HepG2 (cell line): ENCODE data around the gene MTM1. TPM values are rescaled to one million over a fixed set of nuclear protein-coding genes. Genes with fewer than 3 reads are reported as not detected.

Source experiments
- CBX5 ChIP-seq: sonication (generic); formaldehyde crosslinking; IDR thresholded peaks from 2 replicates; pipeline ENCODE4 v1.4.0; 2020; ENCODE audit warnings: missing genetic modification reagents, borderline replicate concordance
- FOXA1 ChIP-seq, 2 experiments: fragments of 450-650 bp in 1 of 2; sonication (generic) in 1 of 2; formaldehyde crosslinking in 1 of 2; IDR thresholded peaks; 2 replicates each; pipeline versions ENCODE4 v1.4.0 to v1.6.1; 2016 to 2020; ENCODE audit warnings: missing genetic modification reagents in 1 of 2
- GFI1 ChIP-seq: sonication (generic); formaldehyde crosslinking; IDR thresholded peaks from 2 replicates; pipeline ENCODE4 v1.5.0; 2020; ENCODE audit warnings: missing genetic modification reagents, mild to moderate bottlenecking, borderline replicate concordance
- HOXD1 ChIP-seq: sonication (generic); formaldehyde crosslinking; IDR thresholded peaks from 2 replicates; pipeline ENCODE4 v1.5.0; 2020; ENCODE audit warnings: missing genetic modification reagents
- IRX3 ChIP-seq: sonication (generic); formaldehyde crosslinking; IDR thresholded peaks from 2 replicates; pipeline ENCODE4 v1.8.1; 2023; ENCODE audit warnings: mild to moderate bottlenecking, low read depth, missing genetic modification reagents, borderline replicate concordance
- SMAD9 ChIP-seq: sonication (generic); formaldehyde crosslinking; IDR thresholded peaks from 2 replicates; pipeline ENCODE4 v1.5.1; 2020; ENCODE audit warnings: mild to moderate bottlenecking, missing genetic modification reagents
- SNAI1 ChIP-seq: sonication (generic); formaldehyde crosslinking; IDR thresholded peaks from 2 replicates; pipeline ENCODE4 v1.5.0; 2020; ENCODE audit warnings: mild to moderate bottlenecking, missing genetic modification reagents, borderline replicate concordance
- TFDP1 ChIP-seq: IDR thresholded peaks from 2 replicates; pipeline ENCODE4 v1.6.1; 2016; ENCODE audit warnings: missing compliant biosample characterization, missing genetic modification reagents, borderline replicate concordance
- ZNF382 ChIP-seq: sonication (generic); formaldehyde crosslinking; IDR thresholded peaks from 2 replicates; pipeline ENCODE4 v1.5.0; 2020; ENCODE audit warnings: missing genetic modification reagents, mild to moderate bottlenecking, borderline replicate concordance
- ZNF501 ChIP-seq: sonication (generic); formaldehyde crosslinking; IDR thresholded peaks from 2 replicates; pipeline ENCODE4 v1.5.1; 2020; ENCODE audit warnings: mild to moderate bottlenecking, moderate library complexity, missing genetic modification reagents
- ZNF562 ChIP-seq: sonication (generic); formaldehyde crosslinking; IDR thresholded peaks from 2 replicates; pipeline ENCODE4 v1.8.0; 2022; ENCODE audit warnings: missing genetic modification reagents, borderline replicate concordance
- polyA plus RNA-seq, 8 experiments: library from polyadenylated mRNA; depleted of rRNA in 3 of 8; stranded (reverse) in 7 of 8; unstranded in 1 of 8; fragments of >200 nt; fragmentation: Illumina TruSeq in 4 of 8; extraction: Trizol in 4 of 8; gene quantifications; 2 replicates each; pipeline versions ENCODE4 v1.2.1 to v1.2.3, GENCODE V29; 2011 to 2016; ENCODE audit warnings: low read depth in 4 of 8, missing spikeins in 1 of 8, mixed read lengths in 1 of 8; ENCODE audit not compliant: insufficient read depth in 1 of 8
- total RNA-seq, 5 experiments: library from RNA; depleted of rRNA; stranded (reverse); fragments of >200 nt; fragmentation: Illumina TruSeq; extraction: Trizol; gene quantifications; 2 replicates each; pipeline ENCODE4 v1.2.3, GENCODE V29; 2016; ENCODE audit warnings: low read depth in 1 of 5
- TF ChIP-seq, protein P1 (sequence below): IDR thresholded peaks from 2 replicates; pipeline ENCODE4 v1.6.1; 2016; ENCODE audit warnings: low read depth, missing genetic modification reagents, missing compliant biosample characterization
- TF ChIP-seq, protein P2 (sequence below): sonication (generic); formaldehyde crosslinking; conservative IDR thresholded peaks from 2 replicates; pipeline ENCODE4 v1.8.0; 2022; ENCODE audit warnings: mild to moderate bottlenecking, moderate library complexity, missing genetic modification reagents
- TF ChIP-seq, protein P3 (sequence below): sonication (generic); formaldehyde crosslinking; IDR thresholded peaks from 2 replicates; pipeline ENCODE4 v1.4.0; 2020; ENCODE audit warnings: missing genetic modification reagents

The MTM1 gene
- total and polyA plus RNA-seq, 2 of the 13 experiments (the other 11 are each of a cell fraction or from before 2014, with no cell fraction given): 12.0 to 15.2 TPM

DNA sequence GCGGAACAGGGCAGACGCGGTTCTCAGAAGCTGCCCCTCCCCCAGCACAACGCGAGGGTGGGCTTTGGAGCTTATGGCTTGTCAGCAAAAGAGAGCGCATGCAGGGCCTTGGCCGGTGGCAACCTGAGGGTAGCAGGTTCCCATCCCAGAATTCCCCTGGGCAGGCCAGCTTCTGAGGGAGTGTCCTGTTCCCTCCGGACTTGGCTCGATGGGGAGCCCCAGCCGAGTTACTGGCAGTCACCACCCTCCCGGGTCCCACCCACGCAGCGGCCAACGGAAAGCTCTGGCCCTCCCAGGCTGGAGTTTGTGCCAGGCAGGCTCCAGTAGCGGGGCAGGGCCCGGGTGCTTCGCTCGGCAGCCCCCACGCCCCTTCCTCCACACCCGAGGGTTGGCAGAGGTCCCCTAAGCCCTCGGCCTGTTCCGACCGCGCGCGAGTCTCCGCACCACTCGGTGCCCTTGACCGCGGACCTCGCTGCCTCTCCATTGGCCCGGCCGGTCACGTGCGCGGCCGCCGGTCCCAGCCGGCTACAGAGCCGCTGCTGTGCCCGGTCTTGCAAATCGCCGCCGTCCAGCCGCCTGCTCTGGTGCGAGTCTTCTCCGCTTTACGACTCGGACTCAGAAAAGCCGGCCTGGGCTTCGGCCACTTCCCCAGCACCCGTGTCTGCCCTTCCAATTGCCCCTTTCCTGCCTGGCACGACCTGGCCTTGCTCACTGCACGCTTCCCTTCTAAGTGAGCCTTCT is 20.9 kb upstream of the MTM1 start (continued):
- TF ChIP-seq, protein P1, sequence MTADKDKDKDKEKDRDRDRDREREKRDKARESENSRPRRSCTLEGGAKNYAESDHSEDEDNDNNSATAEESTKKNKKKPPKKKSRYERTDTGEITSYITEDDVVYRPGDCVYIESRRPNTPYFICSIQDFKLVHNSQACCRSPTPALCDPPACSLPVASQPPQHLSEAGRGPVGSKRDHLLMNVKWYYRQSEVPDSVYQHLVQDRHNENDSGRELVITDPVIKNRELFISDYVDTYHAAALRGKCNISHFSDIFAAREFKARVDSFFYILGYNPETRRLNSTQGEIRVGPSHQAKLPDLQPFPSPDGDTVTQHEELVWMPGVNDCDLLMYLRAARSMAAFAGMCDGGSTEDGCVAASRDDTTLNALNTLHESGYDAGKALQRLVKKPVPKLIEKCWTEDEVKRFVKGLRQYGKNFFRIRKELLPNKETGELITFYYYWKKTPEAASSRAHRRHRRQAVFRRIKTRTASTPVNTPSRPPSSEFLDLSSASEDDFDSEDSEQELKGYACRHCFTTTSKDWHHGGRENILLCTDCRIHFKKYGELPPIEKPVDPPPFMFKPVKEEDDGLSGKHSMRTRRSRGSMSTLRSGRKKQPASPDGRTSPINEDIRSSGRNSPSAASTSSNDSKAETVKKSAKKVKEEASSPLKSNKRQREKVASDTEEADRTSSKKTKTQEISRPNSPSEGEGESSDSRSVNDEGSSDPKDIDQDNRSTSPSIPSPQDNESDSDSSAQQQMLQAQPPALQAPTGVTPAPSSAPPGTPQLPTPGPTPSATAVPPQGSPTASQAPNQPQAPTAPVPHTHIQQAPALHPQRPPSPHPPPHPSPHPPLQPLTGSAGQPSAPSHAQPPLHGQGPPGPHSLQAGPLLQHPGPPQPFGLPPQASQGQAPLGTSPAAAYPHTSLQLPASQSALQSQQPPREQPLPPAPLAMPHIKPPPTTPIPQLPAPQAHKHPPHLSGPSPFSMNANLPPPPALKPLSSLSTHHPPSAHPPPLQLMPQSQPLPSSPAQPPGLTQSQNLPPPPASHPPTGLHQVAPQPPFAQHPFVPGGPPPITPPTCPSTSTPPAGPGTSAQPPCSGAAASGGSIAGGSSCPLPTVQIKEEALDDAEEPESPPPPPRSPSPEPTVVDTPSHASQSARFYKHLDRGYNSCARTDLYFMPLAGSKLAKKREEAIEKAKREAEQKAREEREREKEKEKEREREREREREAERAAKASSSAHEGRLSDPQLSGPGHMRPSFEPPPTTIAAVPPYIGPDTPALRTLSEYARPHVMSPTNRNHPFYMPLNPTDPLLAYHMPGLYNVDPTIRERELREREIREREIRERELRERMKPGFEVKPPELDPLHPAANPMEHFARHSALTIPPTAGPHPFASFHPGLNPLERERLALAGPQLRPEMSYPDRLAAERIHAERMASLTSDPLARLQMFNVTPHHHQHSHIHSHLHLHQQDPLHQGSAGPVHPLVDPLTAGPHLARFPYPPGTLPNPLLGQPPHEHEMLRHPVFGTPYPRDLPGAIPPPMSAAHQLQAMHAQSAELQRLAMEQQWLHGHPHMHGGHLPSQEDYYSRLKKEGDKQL (CRISPR knock-in tag): no peak
- TF ChIP-seq GFI1: no peak
- no peak for TF ChIP-seq FOXA1 (IDR thresholded peaks at IDR 0.05)
- no peak for TF ChIP-seq FOXA1 (CRISPR knock-in tag; IDR thresholded peaks at IDR 0.05)
- TF ChIP-seq CBX5: no peak
- TF ChIP-seq, protein P2, sequence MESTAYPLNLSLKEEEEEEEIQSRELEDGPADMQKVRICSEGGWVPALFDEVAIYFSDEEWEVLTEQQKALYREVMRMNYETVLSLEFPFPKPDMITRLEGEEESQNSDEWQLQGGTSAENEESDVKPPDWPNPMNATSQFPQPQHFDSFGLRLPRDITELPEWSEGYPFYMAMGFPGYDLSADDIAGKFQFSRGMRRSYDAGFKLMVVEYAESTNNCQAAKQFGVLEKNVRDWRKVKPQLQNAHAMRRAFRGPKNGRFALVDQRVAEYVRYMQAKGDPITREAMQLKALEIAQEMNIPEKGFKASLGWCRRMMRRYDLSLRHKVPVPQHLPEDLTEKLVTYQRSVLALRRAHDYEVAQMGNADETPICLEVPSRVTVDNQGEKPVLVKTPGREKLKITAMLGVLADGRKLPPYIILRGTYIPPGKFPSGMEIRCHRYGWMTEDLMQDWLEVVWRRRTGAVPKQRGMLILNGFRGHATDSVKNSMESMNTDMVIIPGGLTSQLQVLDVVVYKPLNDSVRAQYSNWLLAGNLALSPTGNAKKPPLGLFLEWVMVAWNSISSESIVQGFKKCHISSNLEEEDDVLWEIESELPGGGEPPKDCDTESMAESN: no peak
- TF ChIP-seq TFDP1 (CRISPR knock-in tag): peak; percentile 56; the same call in 1 of the 2 replicates
- TF ChIP-seq SNAI1 (CRISPR knock-in tag): no peak
- TF ChIP-seq, protein P3, sequence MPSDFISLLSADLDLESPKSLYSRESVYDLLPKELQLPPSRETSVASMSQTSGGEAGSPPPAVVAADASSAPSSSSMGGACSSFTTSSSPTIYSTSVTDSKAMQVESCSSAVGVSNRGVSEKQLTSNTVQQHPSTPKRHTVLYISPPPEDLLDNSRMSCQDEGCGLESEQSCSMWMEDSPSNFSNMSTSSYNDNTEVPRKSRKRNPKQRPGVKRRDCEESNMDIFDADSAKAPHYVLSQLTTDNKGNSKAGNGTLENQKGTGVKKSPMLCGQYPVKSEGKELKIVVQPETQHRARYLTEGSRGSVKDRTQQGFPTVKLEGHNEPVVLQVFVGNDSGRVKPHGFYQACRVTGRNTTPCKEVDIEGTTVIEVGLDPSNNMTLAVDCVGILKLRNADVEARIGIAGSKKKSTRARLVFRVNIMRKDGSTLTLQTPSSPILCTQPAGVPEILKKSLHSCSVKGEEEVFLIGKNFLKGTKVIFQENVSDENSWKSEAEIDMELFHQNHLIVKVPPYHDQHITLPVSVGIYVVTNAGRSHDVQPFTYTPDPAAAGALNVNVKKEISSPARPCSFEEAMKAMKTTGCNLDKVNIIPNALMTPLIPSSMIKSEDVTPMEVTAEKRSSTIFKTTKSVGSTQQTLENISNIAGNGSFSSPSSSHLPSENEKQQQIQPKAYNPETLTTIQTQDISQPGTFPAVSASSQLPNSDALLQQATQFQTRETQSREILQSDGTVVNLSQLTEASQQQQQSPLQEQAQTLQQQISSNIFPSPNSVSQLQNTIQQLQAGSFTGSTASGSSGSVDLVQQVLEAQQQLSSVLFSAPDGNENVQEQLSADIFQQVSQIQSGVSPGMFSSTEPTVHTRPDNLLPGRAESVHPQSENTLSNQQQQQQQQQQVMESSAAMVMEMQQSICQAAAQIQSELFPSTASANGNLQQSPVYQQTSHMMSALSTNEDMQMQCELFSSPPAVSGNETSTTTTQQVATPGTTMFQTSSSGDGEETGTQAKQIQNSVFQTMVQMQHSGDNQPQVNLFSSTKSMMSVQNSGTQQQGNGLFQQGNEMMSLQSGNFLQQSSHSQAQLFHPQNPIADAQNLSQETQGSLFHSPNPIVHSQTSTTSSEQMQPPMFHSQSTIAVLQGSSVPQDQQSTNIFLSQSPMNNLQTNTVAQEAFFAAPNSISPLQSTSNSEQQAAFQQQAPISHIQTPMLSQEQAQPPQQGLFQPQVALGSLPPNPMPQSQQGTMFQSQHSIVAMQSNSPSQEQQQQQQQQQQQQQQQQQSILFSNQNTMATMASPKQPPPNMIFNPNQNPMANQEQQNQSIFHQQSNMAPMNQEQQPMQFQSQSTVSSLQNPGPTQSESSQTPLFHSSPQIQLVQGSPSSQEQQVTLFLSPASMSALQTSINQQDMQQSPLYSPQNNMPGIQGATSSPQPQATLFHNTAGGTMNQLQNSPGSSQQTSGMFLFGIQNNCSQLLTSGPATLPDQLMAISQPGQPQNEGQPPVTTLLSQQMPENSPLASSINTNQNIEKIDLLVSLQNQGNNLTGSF (CRISPR knock-in tag): no peak
- TF ChIP-seq ZNF501: peak; percentile 74; the same call in 1 of the 2 replicates
- TF ChIP-seq ZNF382 (CRISPR knock-in tag): no peak
- TF ChIP-seq ZNF562 (CRISPR knock-in tag): no peak
- TF ChIP-seq SMAD9 (CRISPR knock-in tag): no peak
- TF ChIP-seq IRX3 (CRISPR knock-in tag): 0 out of 2 replicates have a peak, but pooled peaks have one; percentile 55
- no peak for TF ChIP-seq HOXD1 (CRISPR knock-in tag)
